Epithelial cell of prostate (primary cell): ENCODE results near the gene ATP10B.
"Not testable (repeated sequence)": the region's sequence is repeated elsewhere in the genome, so short reads cannot be mapped to it uniquely, and the experiment has no call there.

Experiments used
- DNase-seq: peaks from one replicate; pipeline ENCODE4 v3.0.0-alpha.2; 2011; ENCODE audit warnings: low read depth, low spot score
- H3K27ac ChIP-seq: fragments of 450-650 bp; 2 replicates; pipeline ENCODE4 v1.5.1; 2017; ENCODE audit warnings: mild to moderate bottlenecking

Gene ATP10B

GRCh38 chr5:160852049-160852448 lies at the start of gene ATP10B:
ATP10B (minus strand) TSS chr5:160852211; CDS start chr5:160688074, 164,137 bp downstream.
- DNase-seq, result no peak
- H3K27ac ChIP-seq, result no peak within 1 kb of the TSS

GRCh38 chr5:160901656-160902055 lies 49.6 kb upstream of the ATP10B start:
- no peak overlapping the region for H3K27ac ChIP-seq
- DNase-seq, result no peak

- DNase-seq, result no peak
- no peak overlapping the region for H3K27ac ChIP-seq
Measured at GRCh38 chr5:160899735-160900134, 47.7 kb upstream of the ATP10B start.

- not testable (repeated sequence) for H3K27ac ChIP-seq, DNase-seq
Measured at GRCh38 chr5:160893180-160893964, 41.4 kb upstream of the ATP10B start.

GRCh38 chr5:160887780-160888179 lies 35.8 kb upstream of the ATP10B start:
- no peak for DNase-seq
- no peak overlapping the region for H3K27ac ChIP-seq

- not testable (repeated sequence) for H3K27ac ChIP-seq
Measured at GRCh38 chr5:160873560-160874200, 21.7 kb upstream of the ATP10B start.

GRCh38 chr5:160869989-160870521 lies 18.0 kb upstream of the ATP10B start:
- H3K27ac ChIP-seq, result no peak overlapping the region

More at GRCh38 chr5:160873560-160874200, 21.7 kb upstream of the ATP10B start:
- DNase-seq, result not testable (repeated sequence)

GRCh38 chr5:160867976-160868375 lies 16.0 kb upstream of the ATP10B start:
- no peak for DNase-seq
- H3K27ac ChIP-seq, result no peak overlapping the region

More at GRCh38 chr5:160869989-160870521, 18.0 kb upstream of the ATP10B start:
- DNase-seq, result no peak

GRCh38 chr5:160851451-160851850 lies 560 bp downstream of the ATP10B start:
- H3K27ac ChIP-seq, result no peak overlapping the region

GRCh38 chr5:160850421-160850820 lies 1.6 kb downstream of the ATP10B start:
- DNase-seq, result no peak
- H3K27ac ChIP-seq, result no peak overlapping the region

More at GRCh38 chr5:160851451-160851850, 560 bp downstream of the ATP10B start:
- no peak for DNase-seq

GRCh38 chr5:160847526-160848085 lies 4.4 kb downstream of the ATP10B start:
- H3K27ac ChIP-seq, result no peak overlapping the region
- no peak for DNase-seq

- no peak for DNase-seq
- H3K27ac ChIP-seq, result no peak overlapping the region
Measured at GRCh38 chr5:160846642-160847041, 5.4 kb downstream of the ATP10B start.

- DNase-seq, result no peak
- H3K27ac ChIP-seq, result no peak overlapping the region
Measured at GRCh38 chr5:160844177-160844576, 7.8 kb downstream of the ATP10B start.

- no peak overlapping the region for H3K27ac ChIP-seq
- no peak for DNase-seq
Measured at GRCh38 chr5:160843240-160843639, 8.8 kb downstream of the ATP10B start.

- DNase-seq, result peak; percentile 83
- H3K27ac ChIP-seq, result peak overlapping the region; percentile 93
Measured at GRCh38 chr5:160837749-160838593, 14.0 kb downstream of the ATP10B start.

GRCh38 chr5:160837211-160837610 lies 14.8 kb downstream of the ATP10B start:
- DNase-seq, result no peak
- peak overlapping the region; percentile 93 for H3K27ac ChIP-seq

- peak overlapping the region; percentile 93 for H3K27ac ChIP-seq
- no peak for DNase-seq
Measured at GRCh38 chr5:160835818-160836528, 16.0 kb downstream of the ATP10B start.

GRCh38 chr5:160835376-160835775 lies 16.6 kb downstream of the ATP10B start:
- H3K27ac ChIP-seq, result peak overlapping the region; percentile 93
- DNase-seq, result no peak

GRCh38 chr5:160833806-160834205 lies 18.2 kb downstream of the ATP10B start:
- no peak for DNase-seq
- peak overlapping the region; percentile 30 for H3K27ac ChIP-seq
